SK-N-MC (cell line): ENCODE data around the gene ACRV1.

ENCODE experiments used
- EZH2 ChIP-seq: fragments of 200-600 bp; sonication (generic); IDR thresholded peaks from one replicate; pipeline ENCODE4 v1.6.1; 2017; ENCODE audit warnings: antibody characterized with exemption
- POLR2AphosphoS5 ChIP-seq: IDR thresholded peaks from 2 replicates; pipeline ENCODE4 v1.6.1; 2012; ENCODE audit warnings: mild to moderate bottlenecking, low read depth, low read length, borderline replicate concordance

DNA sequence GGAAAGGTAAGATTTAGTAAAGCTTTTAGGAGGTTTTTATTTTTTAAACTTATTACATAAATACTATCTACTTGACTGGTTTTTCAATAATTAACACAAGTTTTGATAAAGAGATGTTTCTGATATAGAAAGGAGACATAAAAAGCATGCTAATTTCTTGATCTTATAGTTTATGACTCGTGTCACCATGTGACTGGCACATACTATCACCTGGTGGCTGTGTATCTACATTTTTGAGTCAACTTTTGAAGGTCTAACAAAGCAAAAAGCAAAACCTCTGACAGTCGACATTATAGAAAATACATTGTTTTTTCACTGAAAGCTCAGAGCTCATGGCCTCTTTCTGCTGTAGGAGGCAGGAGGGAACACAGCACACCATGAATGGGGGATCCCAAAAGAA lies 810 bp downstream of the ACRV1 start:
- TF ChIP-seq POLR2AphosphoS5 (no peak), EZH2 (no peak)
